ENCODE results near the gene EHD1. TPM values are rescaled to one million over a fixed set of nuclear protein-coding genes. Genes with fewer than 3 reads are reported as not detected.

EHD1 gene
- total and polyA plus RNA-seq, 9 of the 15 experiments (the other 6 are each of a cell fraction or from before 2014, with no cell fraction given), result 0.46 to 65.0 (median 16.4) TPM

DNA sequence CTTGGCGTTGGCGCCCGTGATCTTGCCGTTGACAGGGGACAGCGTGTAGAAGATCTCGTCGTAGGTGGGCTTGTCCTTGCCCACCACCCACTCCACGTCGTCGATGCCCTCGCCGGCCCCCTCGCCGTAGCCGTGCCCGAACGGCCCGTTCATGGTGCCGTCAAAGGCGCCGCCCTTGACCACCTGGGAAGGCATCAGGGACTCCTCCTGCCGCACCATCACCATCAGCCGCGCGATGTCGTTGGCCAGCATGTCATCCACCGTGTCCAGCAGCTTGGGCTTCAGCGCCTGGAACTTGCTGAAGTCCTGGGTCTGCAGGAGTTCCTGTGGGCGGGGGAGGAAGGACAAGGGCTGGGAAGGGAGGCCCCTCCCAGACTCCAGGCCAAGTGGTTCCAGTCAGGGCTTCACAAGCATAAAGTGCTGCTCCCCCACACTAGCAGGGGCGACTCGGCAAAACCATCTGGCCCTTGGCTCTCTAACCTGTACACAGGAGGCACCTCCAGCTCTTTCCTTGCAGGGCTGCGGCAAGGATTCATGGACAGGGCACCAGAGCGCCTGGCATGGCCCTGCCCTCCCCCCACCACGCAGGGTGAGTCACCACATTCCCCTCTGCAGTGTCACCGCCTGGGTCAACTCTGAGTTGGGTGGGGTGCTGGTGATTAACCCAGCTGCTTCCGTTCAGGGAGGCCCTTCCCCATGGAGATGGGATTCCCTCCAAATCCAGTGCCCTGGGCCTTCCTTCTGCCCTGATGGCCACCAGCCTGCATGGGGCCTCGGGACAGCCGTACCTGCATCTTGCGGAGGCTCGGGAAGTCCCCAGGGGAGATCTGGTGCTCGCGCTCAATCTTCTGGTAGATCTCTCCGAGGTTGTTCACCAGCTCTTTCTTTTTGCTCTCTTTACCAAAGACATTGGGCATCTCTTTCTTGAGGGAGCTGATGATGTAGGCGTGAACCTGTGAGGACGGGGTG lies 23.6 kb downstream of the EHD1 start (continued):
- TF ChIP-seq ZBTB7A (IDR thresholded peaks at IDR 0.05; ENCODE audit: borderline replicate concordance, control insufficient read depth, low read depth, low read length) (peak; percentile 55; the same call in 1 of the 2 replicates), ZNF311 (CRISPR knock-in tag; IDR thresholded peaks at IDR 0.05) (no peak), TAF9B (IDR thresholded peaks at IDR 0.05; ENCODE audit: partially characterized antibody) (peak; percentile 96), CTCFL (IDR thresholded peaks at IDR 0.05; ENCODE audit: borderline replicate concordance, insufficient read depth, low read depth, low read length, poor library complexity, severe bottlenecking) (no peak), GATAD2A (IDR thresholded peaks at IDR 0.05) (peak; percentile 86), CREB1 (IDR thresholded peaks at IDR 0.05) (no peak), CREB1 (CRISPR knock-in tag; IDR thresholded peaks at IDR 0.05) (peak; percentile 34; the same call in 1 of the 2 replicates), SMARCA4 (IDR thresholded peaks at IDR 0.05) (peak; percentile 94), HIVEP1 (CRISPR knock-in tag; IDR thresholded peaks at IDR 0.05) (peak; percentile 75; the same call in 1 of the 2 replicates), HOMEZ (CRISPR knock-in tag; IDR thresholded peaks at IDR 0.05) (no peak), SLC30A9 (CRISPR knock-in tag; IDR thresholded peaks at IDR 0.05) (no peak), BHLHE40 (IDR thresholded peaks at IDR 0.05; ENCODE audit: low read length) (0 out of 2 replicates have a peak, but pooled peaks have one; percentile 34), ZNF41 (CRISPR knock-in tag; conservative IDR thresholded peaks at IDR 0.05) (no peak), ZC3H8 (IDR thresholded peaks at IDR 0.05) (no peak), FOSL1 (tag; conservative IDR thresholded peaks at IDR 0.05) (peak; percentile 100), CHD2 (IDR thresholded peaks at IDR 0.05; ENCODE audit: low read depth, low read length) (0 out of 2 replicates have a peak, but pooled peaks have one; percentile 12), MEIS2 (IDR thresholded peaks at IDR 0.05; ENCODE audit: partially characterized antibody) (no peak), ZNF140 (CRISPR knock-in tag; IDR thresholded peaks at IDR 0.05) (no peak), CEBPB (tag; IDR thresholded peaks at IDR 0.05) (no peak), ESRRA (IDR thresholded peaks at IDR 0.05; ENCODE audit: borderline replicate concordance, low read depth) (0 out of 2 replicates have a peak, but pooled peaks have one; percentile 20), XRCC4 (IDR thresholded peaks at IDR 0.05; ENCODE audit: extremely low read depth, insufficient read depth, insufficient read length) (no peak)
- TF ChIP-seq, protein P1, sequence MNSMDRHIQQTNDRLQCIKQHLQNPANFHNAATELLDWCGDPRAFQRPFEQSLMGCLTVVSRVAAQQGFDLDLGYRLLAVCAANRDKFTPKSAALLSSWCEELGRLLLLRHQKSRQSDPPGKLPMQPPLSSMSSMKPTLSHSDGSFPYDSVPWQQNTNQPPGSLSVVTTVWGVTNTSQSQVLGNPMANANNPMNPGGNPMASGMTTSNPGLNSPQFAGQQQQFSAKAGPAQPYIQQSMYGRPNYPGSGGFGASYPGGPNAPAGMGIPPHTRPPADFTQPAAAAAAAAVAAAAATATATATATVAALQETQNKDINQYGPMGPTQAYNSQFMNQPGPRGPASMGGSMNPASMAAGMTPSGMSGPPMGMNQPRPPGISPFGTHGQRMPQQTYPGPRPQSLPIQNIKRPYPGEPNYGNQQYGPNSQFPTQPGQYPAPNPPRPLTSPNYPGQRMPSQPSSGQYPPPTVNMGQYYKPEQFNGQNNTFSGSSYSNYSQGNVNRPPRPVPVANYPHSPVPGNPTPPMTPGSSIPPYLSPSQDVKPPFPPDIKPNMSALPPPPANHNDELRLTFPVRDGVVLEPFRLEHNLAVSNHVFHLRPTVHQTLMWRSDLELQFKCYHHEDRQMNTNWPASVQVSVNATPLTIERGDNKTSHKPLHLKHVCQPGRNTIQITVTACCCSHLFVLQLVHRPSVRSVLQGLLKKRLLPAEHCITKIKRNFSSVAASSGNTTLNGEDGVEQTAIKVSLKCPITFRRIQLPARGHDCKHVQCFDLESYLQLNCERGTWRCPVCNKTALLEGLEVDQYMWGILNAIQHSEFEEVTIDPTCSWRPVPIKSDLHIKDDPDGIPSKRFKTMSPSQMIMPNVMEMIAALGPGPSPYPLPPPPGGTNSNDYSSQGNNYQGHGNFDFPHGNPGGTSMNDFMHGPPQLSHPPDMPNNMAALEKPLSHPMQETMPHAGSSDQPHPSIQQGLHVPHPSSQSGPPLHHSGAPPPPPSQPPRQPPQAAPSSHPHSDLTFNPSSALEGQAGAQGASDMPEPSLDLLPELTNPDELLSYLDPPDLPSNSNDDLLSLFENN (IDR thresholded peaks at IDR 0.05; ENCODE audit: low read depth in 2 of 2, low read length in 2 of 2), result no peak

Data from K562 (cell line).